HepG2 (cell line): ENCODE measurements around the gene MN1. TPM values are rescaled to one million over a fixed set of nuclear protein-coding genes. Genes with fewer than 3 reads are reported as not detected.

Experiments used
- ATAC-seq: fragments of 200-7000 bp; cut with Tn5 transposase; 3 replicates; pipeline ENCODE4 v1.9.1; 2020; ENCODE audit warnings: mild to moderate bottlenecking, moderate library complexity
- BruUV-seq: library from RNA; stranded (reverse); fragments of 400-500 nt; replicated peaks from 2 replicates; lab custom pipeline; 2021; lab: Mats Ljungman, UMichigan
- CTCF ChIA-PET: fragments of 300-600 bp; formaldehyde crosslinking; extraction: SDS; loops from one replicate; lab custom pipeline; 2021; ENCODE audit warnings: low total read pairs, inconsistent platforms, low intra/inter-chr PET ratio; lab: Yijun Ruan, JAX
- POLR2A ChIA-PET: fragments of 350-600 bp; sonication (Branson Sonifier 250); formaldehyde crosslinking; loops from one replicate; lab custom pipeline; 2020; ENCODE audit warnings: antibody characterized with exemption, inconsistent platforms; lab: Yijun Ruan, JAX
- DNase-seq: peaks from one replicate; pipeline ENCODE4 v3.0.0-alpha.2; 2015; ENCODE audit warnings: low spot score
- FAIRE-seq: peaks from 3 replicates; lab custom pipeline; 2011; peaks lifted over from hg19 to GRCh38; lab: Jason Lieb, UNC
- H2AFZ ChIP-seq: one replicate; pipeline ENCODE4 v1.6.1; 2011; ENCODE audit warnings: low read length, inconsistent platforms
- H3K27ac ChIP-seq: fragments of 300-600 bp; 3 replicates; pipeline ENCODE4 v1.8.0; 2011; ENCODE audit warnings: mixed run types, mild to moderate bottlenecking, mixed read lengths, low read length, inconsistent platforms; ENCODE audit not compliant: insufficient read depth; ENCODE audit errors: extremely low read length
- H3K27me3 ChIP-seq, 2 experiments: fragments of 200-600 bp in 1 of 2; 2 replicates in 1 of 2; 3 replicates in 1 of 2; pipeline versions ENCODE4 v1.6.0 to v1.8.0; 2011; ENCODE audit warnings: low read length in 2 of 2, mild to moderate bottlenecking in 2 of 2, moderate library complexity in 2 of 2, inconsistent platforms in 1 of 2; ENCODE audit not compliant: insufficient read depth in 2 of 2, control insufficient read depth in 1 of 2
- H3K36me3 ChIP-seq, 2 experiments: fragments of 200-600 bp in 1 of 2; replicated peaks in 1 of 2; 2 replicates in 1 of 2; 3 replicates in 1 of 2; pipeline versions ENCODE4 v1.5.1 to v1.8.0; 2011; ENCODE audit warnings: low read length in 2 of 2, inconsistent platforms in 1 of 2; ENCODE audit not compliant: insufficient read depth in 2 of 2, control insufficient read depth in 1 of 2
- H3K4me1 ChIP-seq: 2 replicates; pipeline ENCODE4 v1.5.1; 2012; ENCODE audit warnings: low read length, inconsistent platforms; ENCODE audit not compliant: insufficient read depth
- H3K4me2 ChIP-seq: 2 replicates; pipeline ENCODE4 v1.6.0; 2011; ENCODE audit warnings: low read depth, low read length, inconsistent platforms
- H3K4me3 ChIP-seq, 3 experiments: fragments of 200-600 bp in 1 of 3; sonication (generic), shearing (Covaris generic) in 1 of 3; replicated peaks in 1 of 3; 2 replicates each; pipeline ENCODE4 v1.5.1; 2011 to 2016; ENCODE audit warnings: low read length in 3 of 3, inconsistent platforms in 2 of 3, low read depth in 2 of 3, mild to moderate bottlenecking in 2 of 3, control low read depth in 1 of 3, mixed read lengths in 1 of 3; ENCODE audit not compliant: insufficient read depth in 1 of 3
- H3K79me2 ChIP-seq: one replicate; pipeline ENCODE4 v1.6.1; 2011; ENCODE audit warnings: low read length, inconsistent platforms; ENCODE audit not compliant: insufficient read depth
- H3K9ac ChIP-seq: 2 replicates; pipeline ENCODE4 v1.6.0; 2011; ENCODE audit warnings: mild to moderate bottlenecking, low read depth, low read length, inconsistent platforms; ENCODE audit not compliant: insufficient read depth
- H3K9me3 ChIP-seq: 2 replicates; pipeline ENCODE4 v1.5.1; 2012; ENCODE audit warnings: mild to moderate bottlenecking, low read length
- H4K20me1 ChIP-seq: 2 replicates; pipeline ENCODE4 v1.6.0; 2011; ENCODE audit warnings: inconsistent platforms, mild to moderate bottlenecking, low read length, moderate library complexity; ENCODE audit not compliant: insufficient read depth
- DNMT3B ChIP-seq: conservative IDR thresholded peaks from 2 replicates; pipeline ENCODE4 v1.6.1; 2016; ENCODE audit warnings: missing biosample characterization, control low read depth
- ERF ChIP-seq: IDR thresholded peaks from 2 replicates; pipeline ENCODE4 v1.6.1; 2018; ENCODE audit warnings: missing biosample characterization, missing genetic modification reagents
- HOXA5 ChIP-seq: sonication (generic); formaldehyde crosslinking; IDR thresholded peaks from 2 replicates; pipeline ENCODE4 v1.4.0; 2020; ENCODE audit warnings: missing genetic modification reagents
- MAFF ChIP-seq: IDR thresholded peaks from 2 replicates; pipeline ENCODE4 v1.6.1; 2011; ENCODE audit warnings: low read depth, low read length, improper control_type of control experiment
- ZNF138 ChIP-seq: sonication (generic); formaldehyde crosslinking; IDR thresholded peaks from 2 replicates; pipeline ENCODE4 v1.5.0; 2020; ENCODE audit warnings: mild to moderate bottlenecking, low read depth, missing genetic modification reagents
- ZNF234 ChIP-seq: sonication (generic); formaldehyde crosslinking; conservative IDR thresholded peaks from 2 replicates; pipeline ENCODE4 v1.5.1; 2020; ENCODE audit warnings: mild to moderate bottlenecking, missing genetic modification reagents
- ZNF382 ChIP-seq: sonication (generic); formaldehyde crosslinking; IDR thresholded peaks from 2 replicates; pipeline ENCODE4 v1.5.0; 2020; ENCODE audit warnings: missing genetic modification reagents, mild to moderate bottlenecking, borderline replicate concordance
- ZNF432 ChIP-seq: sonication (generic); formaldehyde crosslinking; IDR thresholded peaks from 2 replicates; pipeline ENCODE4 v1.5.0; 2020; ENCODE audit warnings: missing genetic modification reagents, mild to moderate bottlenecking, borderline replicate concordance
- WGBS: methylation state at CpG from one replicate; pipeline ENCODE4 v1.1.6; 2017; ENCODE audit warnings: low lambda C conversion rate; 5-methylcytosine and 5-hydroxymethylcytosine counted together
- in situ Hi-C: cut with HindIII; loops from 2 replicates; pipeline ENCODE4 v1.10.0; 2017; ENCODE audit warnings: low pct_unique_long_range_greater_than_20kb; ENCODE audit not compliant: extremely low pct_ligation_motif_present
- intact Hi-C: fragments of 100-400 bp; cut with micrococcal nuclease; formaldehyde crosslinking; loops from one replicate; pipeline ENCODE4 v1.10.0; 2022; ENCODE audit not compliant: unreplicated experiment
- polyA plus RNA-seq, 8 experiments: library from polyadenylated mRNA; depleted of rRNA in 3 of 8; stranded (reverse) in 7 of 8; unstranded in 1 of 8; fragments of >200 nt; fragmentation: Illumina TruSeq in 4 of 8; extraction: Trizol in 4 of 8; gene quantifications; 2 replicates each; pipeline versions ENCODE4 v1.2.1 to v1.2.3, GENCODE V29; 2011 to 2016; ENCODE audit warnings: low read depth in 4 of 8, missing spikeins in 1 of 8, mixed read lengths in 1 of 8; ENCODE audit not compliant: insufficient read depth in 1 of 8
- total RNA-seq, 5 experiments: library from RNA; depleted of rRNA; stranded (reverse); fragments of >200 nt; fragmentation: Illumina TruSeq; extraction: Trizol; gene quantifications; 2 replicates each; pipeline ENCODE4 v1.2.3, GENCODE V29; 2016; ENCODE audit warnings: low read depth in 1 of 5
- TF ChIP-seq, protein P1 (sequence below): sonication (generic); formaldehyde crosslinking; IDR thresholded peaks from 2 replicates; pipeline ENCODE4 v1.4.0; 2020; ENCODE audit warnings: mild to moderate bottlenecking, missing genetic modification reagents
- TF ChIP-seq, protein P2 (sequence below): sonication (generic); formaldehyde crosslinking; IDR thresholded peaks from 2 replicates; pipeline ENCODE4 v1.5.0; 2020; ENCODE audit warnings: mild to moderate bottlenecking, missing genetic modification reagents
- TF ChIP-seq, protein P3 (sequence below): sonication (generic); formaldehyde crosslinking; IDR thresholded peaks from 2 replicates; pipeline ENCODE4 v1.5.0; 2020; ENCODE audit warnings: missing genetic modification reagents

The MN1 gene
- total and polyA plus RNA-seq, 2 of the 13 experiments (the other 11 are each of a cell fraction or from before 2014, with no cell fraction given) = 0.01 TPM; not detected in 1

DNA sequence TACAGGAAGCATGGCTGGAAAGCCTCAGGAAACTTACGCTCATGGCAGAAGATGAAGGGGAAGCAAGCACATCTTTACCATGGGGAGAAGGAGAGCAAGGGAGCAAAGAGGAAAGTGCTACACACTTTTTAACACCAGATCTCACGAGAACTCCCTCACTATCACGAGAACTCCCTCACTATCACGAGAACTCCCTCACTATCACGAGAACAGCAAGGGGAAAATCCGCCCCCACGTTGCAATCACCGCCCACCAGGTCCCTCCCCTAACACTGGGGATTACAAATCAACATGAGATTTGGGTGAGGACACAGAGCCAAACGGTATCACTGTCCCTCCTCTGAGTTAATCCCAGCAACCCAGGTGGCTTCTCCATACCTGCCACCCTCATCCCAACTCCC is 84.5 kb downstream of the MN1 start:
- Histone ChIP-seq H3K36me3 (no peaks in the 10 kb centered on the region), H3K9ac (no peak overlapping the region), H3K9me3 (no peaks in the 10 kb centered on the region), H4K20me1 (no peaks in the 10 kb centered on the region), H3K79me2 (no peaks in the 10 kb centered on the region), H3K4me3 (no peak overlapping the region), H3K4me2 (no peak overlapping the region), H3K27ac (no peak overlapping the region), H3K4me1 (peaks cover 13% of the 10 kb centered on the region), H3K27me3 (no peaks in the 10 kb centered on the region), H2AFZ (no peak overlapping the region)
- FAIRE-seq = no peak
- intact Hi-C loops (no loop called here), in situ Hi-C loops (no loop called here)
- ChIA-PET CTCF (no interaction called here), POLR2A (no interaction called here)
- no peak for DNase-seq
- 16% methylated on average over 9 of the region's 9 CpGs for WGBS
- BruUV-seq = no TSS peak
- TF ChIP-seq, protein P1, sequence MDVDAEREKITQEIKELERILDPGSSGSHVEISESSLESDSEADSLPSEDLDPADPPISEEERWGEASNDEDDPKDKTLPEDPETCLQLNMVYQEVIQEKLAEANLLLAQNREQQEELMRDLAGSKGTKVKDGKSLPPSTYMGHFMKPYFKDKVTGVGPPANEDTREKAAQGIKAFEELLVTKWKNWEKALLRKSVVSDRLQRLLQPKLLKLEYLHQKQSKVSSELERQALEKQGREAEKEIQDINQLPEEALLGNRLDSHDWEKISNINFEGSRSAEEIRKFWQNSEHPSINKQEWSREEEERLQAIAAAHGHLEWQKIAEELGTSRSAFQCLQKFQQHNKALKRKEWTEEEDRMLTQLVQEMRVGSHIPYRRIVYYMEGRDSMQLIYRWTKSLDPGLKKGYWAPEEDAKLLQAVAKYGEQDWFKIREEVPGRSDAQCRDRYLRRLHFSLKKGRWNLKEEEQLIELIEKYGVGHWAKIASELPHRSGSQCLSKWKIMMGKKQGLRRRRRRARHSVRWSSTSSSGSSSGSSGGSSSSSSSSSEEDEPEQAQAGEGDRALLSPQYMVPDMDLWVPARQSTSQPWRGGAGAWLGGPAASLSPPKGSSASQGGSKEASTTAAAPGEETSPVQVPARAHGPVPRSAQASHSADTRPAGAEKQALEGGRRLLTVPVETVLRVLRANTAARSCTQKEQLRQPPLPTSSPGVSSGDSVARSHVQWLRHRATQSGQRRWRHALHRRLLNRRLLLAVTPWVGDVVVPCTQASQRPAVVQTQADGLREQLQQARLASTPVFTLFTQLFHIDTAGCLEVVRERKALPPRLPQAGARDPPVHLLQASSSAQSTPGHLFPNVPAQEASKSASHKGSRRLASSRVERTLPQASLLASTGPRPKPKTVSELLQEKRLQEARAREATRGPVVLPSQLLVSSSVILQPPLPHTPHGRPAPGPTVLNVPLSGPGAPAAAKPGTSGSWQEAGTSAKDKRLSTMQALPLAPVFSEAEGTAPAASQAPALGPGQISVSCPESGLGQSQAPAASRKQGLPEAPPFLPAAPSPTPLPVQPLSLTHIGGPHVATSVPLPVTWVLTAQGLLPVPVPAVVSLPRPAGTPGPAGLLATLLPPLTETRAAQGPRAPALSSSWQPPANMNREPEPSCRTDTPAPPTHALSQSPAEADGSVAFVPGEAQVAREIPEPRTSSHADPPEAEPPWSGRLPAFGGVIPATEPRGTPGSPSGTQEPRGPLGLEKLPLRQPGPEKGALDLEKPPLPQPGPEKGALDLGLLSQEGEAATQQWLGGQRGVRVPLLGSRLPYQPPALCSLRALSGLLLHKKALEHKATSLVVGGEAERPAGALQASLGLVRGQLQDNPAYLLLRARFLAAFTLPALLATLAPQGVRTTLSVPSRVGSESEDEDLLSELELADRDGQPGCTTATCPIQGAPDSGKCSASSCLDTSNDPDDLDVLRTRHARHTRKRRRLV (CRISPR knock-in tag) = no peak
- TF ChIP-seq ZNF432 (CRISPR knock-in tag) (no peak), ZNF234 (CRISPR knock-in tag) (no peak), DNMT3B (no peak), ERF (CRISPR knock-in tag) (no peak), ZNF382 (CRISPR knock-in tag) (no peak), HOXA5 (CRISPR knock-in tag) (no peak), ZNF138 (CRISPR knock-in tag) (no peak), MAFF (no peak)
- TF ChIP-seq, protein P2, sequence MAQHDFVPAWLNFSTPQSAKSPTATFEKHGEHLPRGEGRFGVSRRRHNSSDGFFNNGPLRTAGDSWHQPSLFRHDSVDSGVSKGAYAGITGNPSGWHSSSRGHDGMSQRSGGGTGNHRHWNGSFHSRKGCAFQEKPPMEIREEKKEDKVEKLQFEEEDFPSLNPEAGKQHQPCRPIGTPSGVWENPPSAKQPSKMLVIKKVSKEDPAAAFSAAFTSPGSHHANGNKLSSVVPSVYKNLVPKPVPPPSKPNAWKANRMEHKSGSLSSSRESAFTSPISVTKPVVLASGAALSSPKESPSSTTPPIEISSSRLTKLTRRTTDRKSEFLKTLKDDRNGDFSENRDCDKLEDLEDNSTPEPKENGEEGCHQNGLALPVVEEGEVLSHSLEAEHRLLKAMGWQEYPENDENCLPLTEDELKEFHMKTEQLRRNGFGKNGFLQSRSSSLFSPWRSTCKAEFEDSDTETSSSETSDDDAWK (CRISPR knock-in tag) = no peak
- TF ChIP-seq, protein P3, sequence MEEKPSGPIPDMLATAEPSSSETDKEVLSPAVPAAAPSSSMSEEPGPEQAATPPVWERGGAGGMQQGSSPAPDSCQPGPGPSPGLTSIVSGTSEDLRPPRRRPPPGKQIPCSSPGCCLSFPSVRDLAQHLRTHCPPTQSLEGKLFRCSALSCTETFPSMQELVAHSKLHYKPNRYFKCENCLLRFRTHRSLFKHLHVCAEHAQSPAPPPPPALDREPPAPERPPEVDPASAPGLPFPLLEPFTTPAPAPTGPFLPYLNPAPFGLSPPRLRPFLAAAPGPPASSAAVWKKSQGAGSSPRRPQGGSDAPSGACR (CRISPR knock-in tag) = no peak
- ATAC-seq = no peak
